Neuronal stem cell (in vitro differentiated cells): ENCODE measurements around the gene SLC26A9.
"Not testable (repeated sequence)": the region's sequence is repeated elsewhere in the genome, so short reads cannot be mapped to it uniquely, and the experiment has no call there.

Source experiments
- DNase-seq: peaks from one replicate; pipeline ENCODE4 v3.0.0-alpha.2; 2013; ENCODE audit warnings: low spot score
- H2AFZ ChIP-seq: one replicate; pipeline ENCODE4 v1.6.1; 2013; ENCODE audit warnings: mild to moderate bottlenecking, low read length, inconsistent platforms
- H2AK5ac ChIP-seq: 2 replicates; pipeline ENCODE4 v1.6.1; 2013; ENCODE audit warnings: low read depth, mild to moderate bottlenecking, inconsistent platforms, low read length, moderate library complexity, mixed read lengths
- H2BK120ac ChIP-seq: 2 replicates; pipeline ENCODE4 v1.6.1; 2013; ENCODE audit warnings: low read depth, mild to moderate bottlenecking, inconsistent platforms, low read length, moderate library complexity, mixed read lengths
- H2BK12ac ChIP-seq: one replicate; pipeline ENCODE4 v1.6.1; 2013; ENCODE audit warnings: low read length, inconsistent platforms
- H2BK15ac ChIP-seq: 2 replicates; pipeline ENCODE4 v1.6.1; 2013; ENCODE audit warnings: mild to moderate bottlenecking, low read length, inconsistent platforms, mixed read lengths
- H2BK5ac ChIP-seq: one replicate; pipeline ENCODE4 v1.6.1; 2013; ENCODE audit warnings: inconsistent platforms, mild to moderate bottlenecking, low read length, moderate library complexity
- H3K14ac ChIP-seq: one replicate; pipeline ENCODE4 v1.6.1; 2013; ENCODE audit warnings: low read length, inconsistent platforms
- H3K18ac ChIP-seq: 2 replicates; pipeline ENCODE4 v1.6.1; 2013; ENCODE audit warnings: low read length, inconsistent platforms
- H3K23ac ChIP-seq: 2 replicates; pipeline ENCODE4 v1.6.1; 2013; ENCODE audit warnings: low read depth, mild to moderate bottlenecking, mixed read lengths, low read length, inconsistent platforms; ENCODE audit not compliant: poor library complexity
- H3K27ac ChIP-seq: replicated peaks from 3 replicates; pipeline ENCODE4 v1.5.1; 2013; ENCODE audit warnings: low read length, inconsistent platforms
- H3K27me3 ChIP-seq, 3 experiments: 2 replicates each; pipeline ENCODE4 v1.6.1; 2013; ENCODE audit warnings: low read length in 3 of 3, mild to moderate bottlenecking in 2 of 3, inconsistent platforms in 1 of 3, low read depth in 1 of 3, mixed read lengths in 1 of 3, moderate library complexity in 1 of 3; ENCODE audit not compliant: control insufficient read depth in 3 of 3, insufficient read depth in 3 of 3
- H3K36me3 ChIP-seq, 2 donors: replicated peaks in 1 of 2; 2 replicates each; pipeline ENCODE4 v1.6.1; 2013; ENCODE audit warnings: low read length in 2 of 2; ENCODE audit not compliant: control insufficient read depth in 2 of 2, insufficient read depth in 2 of 2
- H3K4ac ChIP-seq: 2 replicates; pipeline ENCODE4 v1.6.1; 2013; ENCODE audit warnings: inconsistent platforms, mild to moderate bottlenecking, low read length, moderate library complexity
- H3K4me1 ChIP-seq, 2 donors: 1 replicate in 1 of 2; 2 replicates in 1 of 2; pipeline ENCODE4 v1.6.1; 2013; ENCODE audit warnings: low read length in 2 of 2, low read depth in 1 of 2; ENCODE audit not compliant: control insufficient read depth in 2 of 2, insufficient read depth in 1 of 2
- H3K4me2 ChIP-seq: one replicate; pipeline ENCODE4 v1.6.1; 2013; ENCODE audit warnings: mild to moderate bottlenecking, low read length, inconsistent platforms; ENCODE audit not compliant: insufficient read depth, poor library complexity, severe bottlenecking
- H3K4me3 ChIP-seq, 2 donors: 2 replicates each; pipeline ENCODE4 v1.5.1; 2013; ENCODE audit warnings: low read length in 2 of 2, mild to moderate bottlenecking in 2 of 2, inconsistent platforms in 1 of 2, moderate library complexity in 1 of 2
- H3K79me1 ChIP-seq: one replicate; pipeline ENCODE4 v1.6.1; 2013; ENCODE audit warnings: low read depth, mild to moderate bottlenecking, inconsistent platforms, low read length, moderate library complexity
- H3K9ac ChIP-seq: one replicate; pipeline ENCODE4 v1.6.1; 2013; ENCODE audit warnings: mild to moderate bottlenecking, low read depth, low read length, inconsistent platforms; ENCODE audit not compliant: poor library complexity
- H3K9me3 ChIP-seq, 2 donors: replicated peaks in 1 of 2; 2 replicates each; pipeline versions ENCODE3 to v1.6.1; 2013; ENCODE audit warnings: low read length in 2 of 2, mild to moderate bottlenecking in 2 of 2, inconsistent platforms in 1 of 2, low read depth in 1 of 2, mixed read lengths in 1 of 2, moderate library complexity in 1 of 2; ENCODE audit not compliant: control insufficient read depth in 2 of 2, insufficient read depth in 1 of 2
- H4K8ac ChIP-seq: one replicate; pipeline ENCODE4 v1.6.1; 2013; ENCODE audit warnings: low read depth, mild to moderate bottlenecking, inconsistent platforms, low read length, moderate library complexity
- H4K91ac ChIP-seq: one replicate; pipeline ENCODE4 v1.6.1; 2013; ENCODE audit warnings: low read length, low read depth, mild to moderate bottlenecking, inconsistent platforms; ENCODE audit not compliant: poor library complexity
- WGBS, 2 donors: extraction: QIAGEN DNeasy Blood & Tissue Kit; methylation state at CpG; one replicate each; pipeline ENCODE4 v1.1.7; 2013; ENCODE audit warnings: missing lambda C conversion rate in 2 of 2, mixed read lengths in 1 of 2; ENCODE audit not compliant: insufficient read length in 2 of 2, insufficient replicate concordance in 1 of 2; ENCODE audit errors: extremely low coverage in 2 of 2; 5-methylcytosine and 5-hydroxymethylcytosine counted together

Gene SLC26A9

GRCh38 chr1:205914155-205914507, 29.1 kb downstream of the SLC26A9 start:
- H3K9me3 ChIP-seq = no peaks in the 10 kb centered on the region
- no peak overlapping the region for H2BK5ac ChIP-seq
- no peak overlapping the region for H3K4ac ChIP-seq
- H3K79me1 ChIP-seq = no peaks in the 10 kb centered on the region
- DNase-seq = no peak
- no peak overlapping the region for H3K23ac ChIP-seq
- H2AK5ac ChIP-seq = no peak overlapping the region
- no peak overlapping the region for H2AFZ ChIP-seq
- no CpG with 5 or more reads among the region's 2 CpGs for WGBS, 2 donors
- H3K4me1 ChIP-seq = peaks cover 0 to 2% of the 10 kb centered on the region in 2 donors
- no peak overlapping the region for H3K14ac ChIP-seq
- no peak overlapping the region for H2BK120ac ChIP-seq
- H3K27ac ChIP-seq = no peak overlapping the region
- no peak overlapping the region for H3K4me2 ChIP-seq
- H4K91ac ChIP-seq = no peak overlapping the region
- no peaks in the 10 kb centered on the region for H3K27me3 ChIP-seq
- no peak overlapping the region for H2BK15ac ChIP-seq
- no peak overlapping the region for H4K8ac ChIP-seq
- no peaks in the 10 kb centered on the region for H3K36me3 ChIP-seq
- no peak overlapping the region for H3K9ac ChIP-seq
- H2BK12ac ChIP-seq = no peak overlapping the region
- H3K18ac ChIP-seq = no peak overlapping the region
- no peak overlapping the region for H3K4me3 ChIP-seq

DNA sequence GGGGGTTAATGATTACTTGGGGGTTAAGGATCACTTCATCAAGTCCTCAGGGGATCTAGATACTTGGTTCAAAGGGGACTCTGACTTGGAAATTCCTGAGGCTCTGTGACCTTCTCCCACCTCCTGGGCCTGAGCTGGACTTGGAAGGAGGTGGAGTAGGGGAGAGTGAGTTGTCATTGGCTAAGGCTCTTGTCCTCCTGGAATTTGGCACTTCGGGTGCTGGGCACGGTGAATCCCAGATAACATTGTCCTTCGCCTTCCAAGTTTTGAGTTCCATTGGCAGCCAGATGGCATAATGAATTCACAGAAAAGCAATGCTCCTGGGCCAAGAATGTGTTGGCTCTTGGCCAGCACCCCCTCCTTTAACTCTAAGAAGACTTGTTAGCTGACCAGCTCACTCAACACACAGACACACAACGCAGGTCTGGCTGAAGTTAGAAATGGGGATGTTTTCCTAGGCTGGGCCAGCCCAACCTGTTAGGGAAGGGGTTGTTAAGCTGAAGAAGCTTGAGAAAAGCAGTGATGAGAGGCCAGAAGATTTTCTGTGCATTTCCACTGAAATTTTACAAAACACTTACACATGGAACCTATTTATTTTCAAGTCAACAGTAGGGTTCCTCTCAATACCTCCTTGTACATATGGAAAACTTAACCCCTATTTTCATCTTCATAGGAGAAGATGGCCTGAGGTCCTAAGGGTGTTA, 29.7 kb downstream of the SLC26A9 start:
- Histone ChIP-seq H3K9me3 (no peaks in the 10 kb centered on the region), H3K79me1 (no peaks in the 10 kb centered on the region), H4K91ac (no peak overlapping the region), H3K4me1 (peaks cover 0 to 2% of the 10 kb centered on the region in 2 donors), H3K4me2 (no peak overlapping the region), H3K14ac (no peak overlapping the region), H2AK5ac (no peak overlapping the region), H3K18ac (no peak overlapping the region), H3K27ac (no peak overlapping the region), H2BK15ac (no peak overlapping the region), H3K4me3 (no peak overlapping the region), H3K4ac (no peak overlapping the region), H3K9ac (no peak overlapping the region), H2BK120ac (no peak overlapping the region), H2BK5ac (no peak overlapping the region), H4K8ac (no peak overlapping the region), H2AFZ (no peak overlapping the region), H3K23ac (no peak overlapping the region), H3K27me3 (no peaks in the 10 kb centered on the region), H2BK12ac (no peak overlapping the region), H3K36me3 (no peaks in the 10 kb centered on the region)
- WGBS, 2 donors = no CpG with 5 or more reads among the region's 4 CpGs
- DNase-seq = no peak

DNA sequence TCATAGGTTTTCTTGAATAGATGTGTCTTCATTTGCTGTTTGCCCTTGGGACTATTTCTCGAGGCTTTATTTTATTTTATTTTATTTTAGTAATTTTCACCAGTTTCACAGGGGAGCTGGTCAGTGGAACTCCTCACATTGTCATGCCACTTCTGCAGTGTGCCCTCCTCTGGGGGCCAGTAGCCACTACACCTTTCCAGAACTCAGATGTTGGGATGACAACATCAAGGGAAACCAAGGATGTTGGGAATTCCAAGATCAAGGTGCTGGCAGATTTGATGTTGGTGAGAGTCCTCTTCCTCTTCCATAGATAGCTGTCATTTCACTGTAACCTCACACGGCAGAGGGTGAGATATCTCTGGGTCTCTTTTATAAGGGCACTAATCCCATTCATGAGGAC, 35.5 kb downstream of the SLC26A9 start:
- Histone ChIP-seq H4K8ac (no peak overlapping the region), H2BK12ac (no peak overlapping the region), H3K4me1 (no peaks in the 10 kb centered on the region), H3K36me3 (no peaks in the 10 kb centered on the region), H2BK5ac (no peak overlapping the region), H3K14ac (no peak overlapping the region), H3K79me1 (no peaks in the 10 kb centered on the region), H3K18ac (no peak overlapping the region), H2AK5ac (no peak overlapping the region), H3K27me3 (no peaks in the 10 kb centered on the region), H3K9ac (no peak overlapping the region), H4K91ac (no peak overlapping the region), H2BK120ac (no peak overlapping the region), H3K27ac (no peak overlapping the region), H2BK15ac (no peak overlapping the region), H3K9me3 (no peaks in the 10 kb centered on the region), H3K4ac (no peak overlapping the region), H3K23ac (no peak overlapping the region), H2AFZ (no peak overlapping the region), H3K4me2 (no peak overlapping the region), H3K4me3 (no peak overlapping the region)
- DNase-seq = no peak
- WGBS, 2 donors = no CpG with 5 or more reads among the region's 2 CpGs

DNA sequence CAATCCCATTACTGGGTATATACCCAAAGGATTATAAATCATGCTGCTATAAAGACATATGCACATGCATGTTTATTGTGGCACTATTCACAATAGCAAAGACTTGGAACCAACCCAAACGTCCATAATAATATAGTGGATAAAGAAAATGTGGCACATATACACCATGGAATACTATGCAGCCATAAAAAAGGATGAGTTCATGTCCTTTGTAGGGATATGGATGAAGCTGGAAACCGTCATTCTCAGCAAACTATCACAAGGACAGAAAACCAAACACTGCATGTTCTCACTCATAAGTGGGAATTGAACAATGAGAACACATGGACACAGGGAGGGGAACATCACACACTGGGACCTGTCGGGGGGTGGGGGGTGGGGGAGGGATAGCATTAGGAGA, 38.2 kb downstream of the SLC26A9 start:
- DNase-seq, H3K4me3 ChIP-seq, H2AK5ac ChIP-seq, H3K18ac ChIP-seq, H2BK120ac ChIP-seq, H3K9ac ChIP-seq, H2AFZ ChIP-seq, H2BK5ac ChIP-seq, H3K9me3 ChIP-seq, H3K4me2 ChIP-seq, H3K36me3 ChIP-seq, H4K8ac ChIP-seq, H2BK15ac ChIP-seq, H3K79me1 ChIP-seq, H3K23ac ChIP-seq, H3K27me3 ChIP-seq, H3K27ac ChIP-seq, H3K4ac ChIP-seq, H4K91ac ChIP-seq, H3K14ac ChIP-seq, H3K4me1 ChIP-seq, H2BK12ac ChIP-seq: not testable (repeated sequence)
- WGBS, 2 donors = no CpG with 5 or more reads among the region's 3 CpGs
